Measurements from ENCODE around the gene PDE4B.

The PDE4B gene

DNA sequence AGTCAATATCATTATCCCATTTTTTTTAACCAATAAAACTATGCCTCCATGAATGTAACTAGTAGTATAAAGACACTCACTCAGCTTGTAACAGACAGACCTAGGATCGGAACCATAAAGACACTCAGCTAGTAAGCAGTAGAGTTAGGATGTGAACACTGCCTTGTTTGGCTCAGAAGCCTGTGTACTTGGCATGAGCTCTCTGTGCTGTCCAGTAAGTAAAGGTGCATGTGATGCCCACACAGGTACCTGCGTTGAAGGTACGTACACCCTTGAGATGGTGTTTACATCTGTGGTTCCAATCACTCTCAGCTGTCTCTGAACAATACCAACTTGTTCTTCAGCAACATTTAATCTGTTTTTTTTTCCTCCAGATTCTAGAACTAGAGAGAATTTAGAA is 489.1 kb downstream of the PDE4B start:
- FAIRE-seq (no peak), DNase-seq (ENCODE audit: low spot score) (no peak)

DNA sequence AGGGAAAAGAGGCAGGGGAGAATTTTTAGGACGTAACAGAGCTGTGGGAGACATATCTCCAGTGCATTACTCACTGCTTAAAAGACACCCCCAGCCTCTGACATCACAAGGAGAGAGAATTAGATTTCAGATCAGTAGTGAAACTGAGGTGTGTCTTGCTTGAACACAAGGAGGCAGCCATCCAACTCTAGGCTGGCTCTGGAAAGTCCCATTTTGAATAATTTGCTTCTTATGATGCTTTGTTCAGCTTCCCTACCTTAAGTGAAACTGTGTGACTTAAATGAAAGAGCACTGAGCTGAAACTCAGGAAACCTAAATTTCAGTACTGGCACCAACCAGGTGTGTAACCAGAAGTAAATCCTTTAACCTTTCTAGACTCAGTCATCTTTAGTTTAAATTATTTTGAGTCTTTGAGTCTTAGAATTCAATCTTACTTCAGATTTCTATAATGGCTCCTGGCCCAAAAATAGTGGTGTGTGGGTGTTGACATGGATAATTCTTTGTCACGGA is 489.7 kb downstream of the PDE4B start:
- no peak for FAIRE-seq
- DNase-seq (ENCODE audit: low spot score): no peak

DNA sequence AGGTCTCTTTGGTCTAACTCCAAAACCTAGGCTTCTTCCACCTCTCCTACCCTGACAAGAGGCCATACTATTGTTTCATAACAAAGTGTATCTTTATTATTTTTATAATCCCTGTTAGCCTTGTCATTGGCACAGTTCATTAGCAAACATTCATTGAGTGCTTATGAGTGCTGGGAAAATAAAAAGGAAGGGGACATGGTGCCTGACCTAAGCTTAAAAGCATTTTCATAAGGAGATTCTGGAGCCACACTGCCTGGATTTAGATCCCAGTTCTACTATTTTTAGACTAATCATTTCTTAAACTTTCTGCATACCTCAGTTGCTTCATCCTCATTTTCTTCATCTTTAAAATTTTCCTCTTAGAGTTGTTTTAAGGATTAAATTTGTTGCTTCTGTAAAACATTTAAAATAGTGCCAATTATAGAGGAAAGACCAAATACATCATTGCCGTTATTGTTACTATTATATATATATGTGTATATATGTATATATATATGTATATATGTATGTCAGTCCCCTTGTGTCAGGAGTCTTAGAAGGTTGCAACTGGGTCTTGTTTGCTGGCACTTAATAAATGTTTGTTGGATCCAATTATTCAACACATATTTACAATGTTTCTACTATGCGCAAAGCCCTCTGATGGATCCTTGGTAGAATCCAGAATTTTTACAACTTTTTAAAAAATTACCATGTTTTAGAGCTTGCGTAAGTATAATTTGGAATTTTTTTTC is 490.4 kb downstream of the PDE4B start:
- FAIRE-seq (no peak), DNase-seq (ENCODE audit: low spot score) (no peak)

- FAIRE-seq: no peak
Measured at GRCh38 chr1:66283622-66284041, 490.9 kb downstream of the PDE4B start.

DNA sequence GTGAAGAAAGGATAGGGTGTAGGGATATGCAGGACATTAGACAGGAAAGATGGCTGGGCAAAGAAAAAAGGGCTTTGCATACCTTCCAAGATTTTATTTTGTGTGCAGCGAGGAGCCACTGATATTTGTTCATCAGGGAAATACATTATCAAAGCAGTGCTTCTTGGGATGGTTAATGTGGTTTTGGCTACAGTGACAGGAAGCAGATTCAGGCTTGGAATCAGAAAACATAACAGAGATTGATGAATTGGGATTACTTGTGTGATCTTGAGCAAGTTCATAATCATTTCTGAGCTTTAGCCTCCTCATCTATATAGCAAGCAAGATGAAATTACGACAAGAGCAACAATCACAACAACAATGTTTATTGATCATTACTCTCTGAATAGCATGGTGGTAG is 492.1 kb downstream of the PDE4B start:
- DNase-seq (ENCODE audit: low spot score) (no peak), FAIRE-seq (no peak)

More at GRCh38 chr1:66283622-66284041, 490.9 kb downstream of the PDE4B start:
- DNase-seq (ENCODE audit: low spot score): no peak

- DNase-seq (ENCODE audit: low spot score): no peak
- FAIRE-seq: no peak
Measured at GRCh38 chr1:66285618-66286270, 493.0 kb downstream of the PDE4B start.

- DNase-seq (ENCODE audit: low spot score): no peak
- FAIRE-seq: no peak
Measured at GRCh38 chr1:66286307-66286706, 493.6 kb downstream of the PDE4B start.

DNA sequence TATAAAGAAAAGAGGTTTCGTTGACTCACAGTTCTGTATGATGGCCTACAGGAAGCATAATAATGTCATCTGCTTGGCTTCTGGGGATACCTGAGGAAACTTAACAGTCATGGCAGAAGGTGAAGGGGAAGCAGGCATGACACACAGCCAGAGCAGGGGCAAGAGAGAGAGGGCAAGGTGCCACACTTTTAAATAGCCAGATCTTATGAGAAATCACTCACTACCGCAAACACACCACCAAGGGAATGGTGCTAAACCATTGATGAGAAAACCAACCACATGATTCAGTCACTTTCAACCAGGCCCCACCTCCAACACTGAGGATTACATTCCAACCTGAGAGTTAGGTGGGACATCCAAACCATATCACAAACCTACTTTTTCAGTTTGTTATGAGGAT is 495.4 kb downstream of the PDE4B start:
- DNase-seq (ENCODE audit: low spot score) (no peak), FAIRE-seq (no peak)

GRCh38 chr1:66290761-66291530 is 498.3 kb downstream of the PDE4B start:
- FAIRE-seq (no peak), DNase-seq (ENCODE audit: low spot score) (no peak)

- DNase-seq (ENCODE audit: low spot score): no peak
- no peak for FAIRE-seq
Measured at GRCh38 chr1:66291531-66291864, 498.8 kb downstream of the PDE4B start.

- no peak for FAIRE-seq
- DNase-seq (ENCODE audit: low spot score): no peak
Measured at GRCh38 chr1:66292305-66292704, 499.6 kb downstream of the PDE4B start.

DNA sequence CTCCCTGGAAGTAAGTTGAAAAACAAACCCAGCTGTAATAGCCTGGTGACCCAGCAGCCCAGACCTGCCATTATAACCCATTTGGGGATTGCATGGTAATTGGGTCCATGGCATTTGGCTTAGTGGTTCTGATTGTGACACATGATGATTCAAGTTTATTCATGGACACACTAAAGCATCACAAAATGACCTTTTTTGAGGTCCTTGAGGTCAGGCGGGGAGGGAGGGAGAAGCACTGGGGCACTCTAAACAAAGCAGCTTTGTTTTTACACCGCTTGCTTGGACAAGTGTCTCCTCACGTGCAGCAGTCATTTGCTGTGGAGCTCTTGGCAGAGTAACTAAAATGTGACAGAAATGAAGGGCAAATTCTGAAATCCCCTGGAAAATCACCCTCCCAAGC is 500.2 kb downstream of the PDE4B start:
- DNase-seq (ENCODE audit: low spot score) (no peak), FAIRE-seq (no peak)

DNA sequence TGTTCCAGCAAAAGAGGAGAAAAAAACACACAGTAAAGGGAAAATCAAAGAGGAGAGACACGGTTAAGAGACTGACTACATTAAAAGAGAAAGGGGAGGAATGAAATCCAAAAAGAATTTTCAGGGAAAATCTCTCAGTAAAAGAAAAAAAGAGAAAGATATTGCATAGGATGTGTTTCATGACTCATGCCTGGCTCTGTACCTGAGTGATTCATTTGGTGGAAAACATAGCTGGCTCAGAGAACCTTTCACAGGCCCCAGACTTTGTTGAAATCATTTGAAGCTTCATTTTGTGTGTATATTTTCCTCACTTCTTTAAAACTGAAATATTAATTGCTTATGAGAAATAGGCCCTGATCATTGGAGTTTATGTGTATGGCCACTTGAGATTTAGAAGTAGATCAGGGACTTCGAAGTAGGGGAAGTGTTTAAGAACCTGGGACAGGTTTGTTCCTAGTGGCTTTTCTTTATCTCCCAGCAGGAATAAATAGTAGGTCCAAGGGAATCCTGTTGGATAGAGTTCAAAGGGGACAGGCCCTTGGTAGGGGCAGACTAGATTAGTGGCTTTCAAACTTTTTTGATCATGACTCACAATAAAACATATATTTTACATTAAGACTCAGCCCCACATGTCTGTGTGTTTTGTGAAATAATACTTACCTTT is 502.1 kb downstream of the PDE4B start:
- peak; percentile 70 for DNase-seq (ENCODE audit: low spot score)
- FAIRE-seq: no peak

DNA sequence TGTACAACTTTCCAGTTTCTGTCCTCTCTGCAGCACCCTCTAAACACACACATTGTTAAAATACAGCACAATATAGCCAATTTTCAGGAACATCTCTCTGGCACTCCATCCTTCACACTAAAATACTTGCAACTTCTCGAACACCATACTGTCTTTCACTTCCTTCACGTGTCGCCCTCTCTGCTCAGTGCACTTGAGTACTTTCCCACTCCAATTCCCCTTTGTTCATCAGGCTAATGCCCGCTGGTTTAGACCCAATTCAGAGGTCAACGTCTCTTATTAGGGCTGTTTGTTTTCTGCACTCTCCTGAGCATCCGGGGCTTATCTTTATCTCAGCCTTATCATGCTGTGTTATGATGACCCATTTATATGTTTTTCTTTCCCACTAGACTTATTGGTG is 503.1 kb downstream of the PDE4B start:
- DNase-seq (ENCODE audit: low spot score): no peak
- FAIRE-seq: no peak

DNA sequence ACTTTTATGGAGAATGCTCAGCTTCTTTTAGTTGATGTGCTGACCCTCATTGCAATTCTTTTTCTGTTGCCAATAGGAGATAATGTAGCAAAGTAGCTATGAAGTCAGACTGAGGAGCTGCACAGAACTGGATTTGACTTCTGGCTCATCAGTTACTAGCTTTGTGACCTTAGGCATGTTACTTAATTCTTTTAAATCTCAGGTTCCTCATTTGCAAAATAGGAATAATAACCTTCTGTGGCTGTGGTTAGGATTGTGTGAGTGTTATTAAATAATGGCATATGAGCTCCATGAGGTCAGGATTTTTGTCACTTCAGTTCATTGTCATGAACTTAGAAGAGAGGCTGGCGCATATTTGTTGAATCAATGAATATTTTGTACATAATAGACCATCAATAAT is 503.7 kb downstream of the PDE4B start:
- FAIRE-seq (no peak), DNase-seq (ENCODE audit: low spot score) (no peak)

DNA sequence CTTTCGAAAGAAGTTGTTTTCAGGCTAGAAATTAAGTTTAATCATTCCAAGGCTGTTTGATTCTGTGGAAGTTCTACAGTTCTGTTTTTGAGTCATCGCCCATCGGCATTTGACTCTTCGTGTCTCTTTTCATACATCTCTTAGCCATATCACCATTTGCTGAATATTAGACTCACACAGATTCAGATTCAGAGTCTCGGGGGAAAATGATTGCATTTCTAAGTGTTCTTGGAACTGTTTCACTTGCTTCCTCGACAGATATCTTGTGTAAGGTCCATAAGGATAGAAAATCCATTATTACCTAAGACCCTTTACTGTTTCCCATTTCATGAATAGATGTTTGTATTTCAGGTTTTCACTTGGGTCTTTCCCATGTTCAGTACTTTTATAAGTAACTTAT is 504.3 kb downstream of the PDE4B start:
- DNase-seq (ENCODE audit: low spot score): no peak
- FAIRE-seq: no peak

DNA sequence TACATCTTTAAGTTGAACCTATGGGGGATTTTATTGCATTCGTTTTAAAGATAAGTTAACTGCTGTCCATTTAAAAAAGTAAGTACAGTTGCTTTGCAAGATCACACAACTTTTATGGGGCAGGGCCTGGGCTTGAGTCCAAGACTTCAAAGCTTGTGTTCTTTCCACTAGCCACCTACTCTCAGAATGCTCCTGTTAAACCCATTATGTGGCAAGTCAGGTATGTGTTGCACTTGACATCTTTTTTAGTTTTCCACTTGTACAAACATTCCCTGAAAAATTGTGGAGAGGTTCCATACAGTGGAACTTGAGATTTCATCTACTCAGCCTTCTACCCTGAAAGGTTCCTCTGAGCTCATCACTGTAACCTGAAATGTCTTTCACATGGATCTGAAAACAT is 505.8 kb downstream of the PDE4B start:
- DNase-seq (ENCODE audit: low spot score) (peak; percentile 10), FAIRE-seq (no peak)

- DNase-seq (ENCODE audit: low spot score) (no peak), FAIRE-seq (no peak)
Measured at GRCh38 chr1:66300280-66300971, 507.7 kb downstream of the PDE4B start.

DNA sequence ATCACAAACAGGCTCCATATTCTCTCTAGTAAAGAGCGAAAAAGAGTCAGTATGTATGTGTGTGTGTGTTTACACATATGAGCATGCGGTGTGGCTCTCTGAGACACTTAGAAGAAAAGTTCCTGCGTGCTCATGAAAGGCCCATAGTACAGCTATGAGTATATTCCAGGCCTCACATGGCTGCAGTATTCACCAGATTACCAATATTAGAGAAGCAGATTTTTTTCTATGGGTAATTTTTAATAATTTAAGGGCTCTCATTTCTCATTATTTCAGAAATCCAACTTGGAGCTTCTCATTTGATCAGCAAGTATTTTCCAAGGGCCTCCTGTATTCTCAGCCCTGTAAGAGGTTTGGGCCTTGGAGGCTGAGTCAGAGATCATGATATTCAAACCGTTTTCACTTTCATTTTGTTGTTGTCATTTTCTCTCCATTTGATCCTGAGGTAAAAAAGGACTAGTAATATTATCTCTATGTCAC is 508.3 kb downstream of the PDE4B start:
- DNase-seq (ENCODE audit: low spot score) (peak; percentile 28), FAIRE-seq (no peak)

DNA sequence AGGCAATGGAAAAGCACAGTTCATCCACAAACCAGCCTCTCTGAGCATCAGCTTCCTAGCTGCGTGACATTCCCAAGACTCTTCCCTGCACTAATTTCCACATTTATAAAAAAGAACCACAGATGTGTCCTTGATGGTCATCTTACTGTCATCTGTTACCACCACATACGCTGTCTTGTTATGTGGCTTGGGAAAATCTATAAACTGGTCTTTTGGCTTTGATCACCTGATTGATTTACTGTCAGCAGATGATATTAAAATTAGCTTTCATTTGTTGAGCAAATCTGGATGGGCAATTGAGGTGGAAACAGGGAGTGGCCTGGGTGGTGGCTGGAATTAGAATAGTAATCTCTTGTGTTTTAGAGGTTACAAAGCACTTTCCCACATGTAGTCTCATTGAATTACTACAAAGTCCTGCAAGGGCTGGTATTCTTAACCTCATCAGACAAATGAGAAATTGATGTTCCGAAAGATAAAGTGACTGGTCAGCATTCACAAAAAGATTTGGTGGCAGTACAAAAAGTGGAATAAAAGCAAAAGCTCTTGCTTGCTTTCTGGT is 509.6 kb downstream of the PDE4B start:
- FAIRE-seq (no peak), DNase-seq (ENCODE audit: low spot score) (no peak)

DNA sequence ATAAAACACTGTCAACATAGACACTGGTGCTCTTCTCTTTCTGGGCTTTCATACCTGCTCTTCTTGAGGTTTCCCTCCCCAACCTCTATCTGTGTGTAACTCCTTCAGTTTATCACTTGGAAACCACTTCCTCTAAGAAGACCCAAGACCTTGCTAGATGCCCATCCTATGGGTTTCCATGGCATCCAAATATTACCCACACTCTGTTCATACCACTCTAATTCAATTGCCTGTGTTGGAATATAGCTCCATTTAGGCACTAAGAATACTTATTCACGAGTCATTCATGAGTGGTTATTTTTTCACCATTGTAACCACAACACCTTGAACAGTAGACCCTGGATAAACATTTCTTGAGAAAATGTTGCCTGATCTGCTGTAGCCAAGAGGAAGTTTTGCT is 510.1 kb downstream of the PDE4B start:
- FAIRE-seq: no peak
- DNase-seq (ENCODE audit: low spot score): no peak
